IMR-90 (cell line): ENCODE measurements around the gene GTF2F2. TPM values are rescaled to one million over a fixed set of nuclear protein-coding genes. Genes with fewer than 3 reads are reported as not detected.

Experiments used
- ATAC-seq: fragments of 200-7000 bp; cut with Tn5 transposase; 2 replicates; pipeline ENCODE4 v1.9.1; 2020; ENCODE audit warnings: low read depth, mild to moderate bottlenecking, moderate library complexity
- BruUV-seq: library from RNA; stranded (reverse); fragments of 400-500 nt; replicated peaks from 2 replicates; lab custom pipeline; 2021; lab: Mats Ljungman, UMichigan
- CTCF ChIA-PET: fragments of 300-600 bp; formaldehyde crosslinking; extraction: SDS; loops from one replicate; lab custom pipeline; 2021; ENCODE audit warnings: antibody characterized with exemption; lab: Yijun Ruan, JAX
- POLR2A ChIA-PET: fragments of 300-600 bp; sonication (Branson Sonifier 250); formaldehyde crosslinking; loops from one replicate; lab custom pipeline; 2022; ENCODE audit warnings: antibody characterized with exemption; ENCODE audit not compliant: unreplicated experiment; lab: Charles Lee
- DNase-seq: peaks from one replicate; pipeline ENCODE4 v3.0.0; 2013
- H2AFZ ChIP-seq: replicated peaks from 2 replicates; pipeline ENCODE3; 2013; ENCODE audit warnings: low read length, mild to moderate bottlenecking; ENCODE audit not compliant: poor library complexity
- H2AK5ac ChIP-seq: 2 replicates; pipeline ENCODE4 v1.6.1; 2013; ENCODE audit warnings: low read depth, low read length, inconsistent platforms
- H2AK9ac ChIP-seq: replicated peaks from 2 replicates; pipeline ENCODE3; 2013; ENCODE audit warnings: mild to moderate bottlenecking, low read depth, low read length, moderate library complexity; ENCODE audit not compliant: poor library complexity
- H2BK120ac ChIP-seq: 2 replicates; pipeline ENCODE4 v1.6.1; 2013; ENCODE audit warnings: low read depth, low read length, inconsistent platforms
- H2BK15ac ChIP-seq: 3 replicates; pipeline ENCODE4 v1.6.1; 2013; ENCODE audit warnings: low read depth, low read length, inconsistent platforms
- H2BK20ac ChIP-seq: 2 replicates; pipeline ENCODE4 v1.6.1; 2013; ENCODE audit warnings: low read depth, mild to moderate bottlenecking, inconsistent platforms, low read length, moderate library complexity
- H2BK5ac ChIP-seq: 2 replicates; pipeline ENCODE4 v1.6.1; 2013; ENCODE audit warnings: mild to moderate bottlenecking, low read depth, low read length, inconsistent platforms; ENCODE audit not compliant: poor library complexity, severe bottlenecking
- H3K14ac ChIP-seq: replicated peaks from 2 replicates; pipeline ENCODE4 v1.6.1; 2013; ENCODE audit warnings: low read depth, low read length, inconsistent platforms
- H3K18ac ChIP-seq: 2 replicates; pipeline ENCODE4 v1.6.1; 2013; ENCODE audit warnings: low read depth, low read length, control low read depth
- H3K23ac ChIP-seq: 2 replicates; pipeline ENCODE4 v1.6.1; 2013; ENCODE audit warnings: low read depth, low read length, inconsistent platforms
- H3K27ac ChIP-seq: 2 replicates; pipeline ENCODE4 v1.5.1; 2013; ENCODE audit warnings: mild to moderate bottlenecking, control low read depth, low read length; ENCODE audit not compliant: insufficient read depth
- H3K27me3 ChIP-seq: 2 replicates; pipeline ENCODE4 v1.6.1; 2013; ENCODE audit warnings: low read length; ENCODE audit not compliant: control insufficient read depth, insufficient read depth
- H3K36me3 ChIP-seq: 2 replicates; pipeline ENCODE4 v1.6.1; 2013; ENCODE audit warnings: low read length, mixed read lengths; ENCODE audit not compliant: control insufficient read depth, insufficient read depth
- H3K4ac ChIP-seq: 2 replicates; pipeline ENCODE4 v1.6.1; 2013; ENCODE audit warnings: low read depth, low read length, inconsistent platforms
- H3K4me1 ChIP-seq: 2 replicates; pipeline ENCODE4 v1.6.1; 2013; ENCODE audit warnings: low read length, mixed read lengths; ENCODE audit not compliant: control insufficient read depth, insufficient read depth
- H3K4me2 ChIP-seq: 2 replicates; pipeline ENCODE4 v1.6.1; 2013; ENCODE audit warnings: low read depth, mild to moderate bottlenecking, control low read depth, low read length, moderate library complexity
- H3K4me3 ChIP-seq: 2 replicates; pipeline ENCODE4 v1.5.1; 2013; ENCODE audit warnings: low read depth, mild to moderate bottlenecking, control low read depth, low read length, moderate library complexity; ENCODE audit not compliant: insufficient read depth
- H3K56ac ChIP-seq: 2 replicates; pipeline ENCODE4 v1.6.1; 2013; ENCODE audit warnings: low read length, inconsistent platforms; ENCODE audit not compliant: insufficient read depth; ENCODE audit errors: extremely low read depth
- H3K79me1 ChIP-seq, 2 experiments: 2 replicates each; pipeline ENCODE4 v1.6.1; 2013; ENCODE audit warnings: low read length in 2 of 2, inconsistent platforms in 1 of 2, low read depth in 1 of 2
- H3K9ac ChIP-seq: 2 replicates; pipeline ENCODE4 v1.6.1; 2013; ENCODE audit warnings: low read depth, low read length, control low read depth
- H3K9me1 ChIP-seq: 2 replicates; pipeline ENCODE4 v1.6.1; 2013; ENCODE audit warnings: low read length, inconsistent platforms; ENCODE audit not compliant: insufficient read depth
- H3K9me3 ChIP-seq: 2 replicates; pipeline ENCODE4 v1.6.1; 2013; ENCODE audit warnings: low read length; ENCODE audit not compliant: control insufficient read depth, insufficient read depth
- H4K20me1 ChIP-seq: 2 replicates; pipeline ENCODE4 v1.6.1; 2013; ENCODE audit warnings: low read length, inconsistent platforms; ENCODE audit not compliant: insufficient read depth
- H4K5ac ChIP-seq: 2 replicates; pipeline ENCODE4 v1.6.1; 2013; ENCODE audit warnings: mild to moderate bottlenecking, low read depth, low read length, control low read depth
- H4K8ac ChIP-seq, 2 experiments: 2 replicates each; pipeline ENCODE4 v1.6.1; 2013; ENCODE audit warnings: low read depth in 2 of 2, low read length in 2 of 2, control low read depth in 1 of 2, inconsistent platforms in 1 of 2
- H4K91ac ChIP-seq: 2 replicates; pipeline ENCODE4 v1.6.1; 2013; ENCODE audit warnings: low read depth, low read length, inconsistent platforms; ENCODE audit not compliant: insufficient read depth
- CEBPB ChIP-seq: IDR thresholded peaks from 2 replicates; pipeline ENCODE4 v1.6.1; 2012; ENCODE audit warnings: low read depth, low read length, improper control_type of control experiment
- CTCF ChIP-seq: conservative IDR thresholded peaks from 2 replicates; pipeline ENCODE4 v1.5.1; 2012; ENCODE audit warnings: mild to moderate bottlenecking, low read depth, low read length, improper control_type of control experiment
- MAFK ChIP-seq: IDR thresholded peaks from 2 replicates; pipeline ENCODE4 v1.6.1; 2012; ENCODE audit warnings: low read depth, low read length, improper control_type of control experiment
- SMC3 ChIP-seq: fragments of 150-350 bp; IDR thresholded peaks from 2 replicates; pipeline ENCODE4 v1.6.1; 2016; ENCODE audit warnings: low read depth, mild to moderate bottlenecking, antibody characterized with exemption, low read length, moderate library complexity
- whole genome bisulfite sequencing, 2 experiments: methylation state at CpG; one replicate each; pipeline versions ENCODE4 v1.1.5 to v1.1.7; 2013; ENCODE audit warnings: missing lambda C conversion rate in 2 of 2; ENCODE audit not compliant: insufficient read length in 1 of 2; ENCODE audit errors: extremely low coverage in 2 of 2; 5-methylcytosine and 5-hydroxymethylcytosine counted together
- dilution Hi-C: fragments of 300-500 bp; cut with HindIII; formaldehyde crosslinking; loops from one replicate; pipeline ENCODE4 v1.14.3; 2018; ENCODE audit warnings: low sequenced_read_pairs; ENCODE audit not compliant: unreplicated experiment
- in situ Hi-C: fragments of 300-500 bp; cut with MboI; formaldehyde crosslinking; loops from 3 replicates; pipeline ENCODE4 v1.14.3; 2019; ENCODE audit warnings: low sequenced_read_pairs, inconsistent platforms, mixed read lengths
- intact Hi-C: fragments of 100-400 bp; cut with micrococcal nuclease; formaldehyde crosslinking; loops from 2 replicates; pipeline ENCODE4 v1.10.0; 2022
- polyA plus RNA-seq, 3 experiments: library from polyadenylated mRNA; depleted of rRNA; stranded (reverse); fragments of >200 nt; gene quantifications; 2 replicates each; pipeline ENCODE4 v1.2.3, GENCODE V29; 2012; ENCODE audit warnings: low replicate concordance in 1 of 3
- total RNA-seq: library from RNA; depleted of rRNA; stranded (reverse); fragments of >200 nt; gene quantifications from 2 replicates; pipeline ENCODE4 v1.2.3, GENCODE V29; 2012

Gene GTF2F2
- total and polyA plus RNA-seq, 2 of the 4 experiments (the other 2 are of a cell fraction) = 16.5 to 21.0 TPM

GRCh38 chr13:45231305-45231704 is 111.0 kb downstream of the GTF2F2 start:
- Histone ChIP-seq H4K8ac (no peak overlapping the region), H3K27me3 (no peaks in the 10 kb centered on the region), H3K9me3 (no peaks in the 10 kb centered on the region), H2BK120ac (no peak overlapping the region), H4K91ac (no peak overlapping the region), H2AK5ac (no peak overlapping the region), H3K27ac (no peak overlapping the region), H3K79me1 (peaks cover 11 to 42% of the 10 kb centered on the region in 2 experiments), H3K9me1 (0 out of 2 replicates have a peak, but pooled peaks cover 3% of the 10 kb centered on the region), H3K36me3 (0 out of 2 replicates have a peak, but pooled peaks cover 2% of the 10 kb centered on the region), H3K4me1 (no peaks in the 10 kb centered on the region; the same call in 1 of the 2 replicates), H4K5ac (no peak overlapping the region), H3K4ac (no peak overlapping the region), H3K23ac (peak overlapping the region; percentile 41; the same call in 1 of the 2 replicates), H3K9ac (no peak overlapping the region), H3K56ac (no peak overlapping the region), H4K20me1 (no peaks in the 10 kb centered on the region), H3K4me2 (no peak overlapping the region), H3K18ac (no peak overlapping the region), H2BK20ac (no peak overlapping the region), H3K4me3 (no peak overlapping the region), H2BK5ac (no peak overlapping the region), H2AFZ (no peak overlapping the region), H3K14ac (0 out of 2 replicates have a peak overlapping the region, but pooled peaks have one; percentile 45), H2BK15ac (no peak overlapping the region), H2AK9ac (no peak overlapping the region)
- TF ChIP-seq SMC3 = no peak
- TF ChIP-seq CEBPB = no peak
- TF ChIP-seq CTCF = no peak
- TF ChIP-seq MAFK = no peak
- dilution Hi-C loops (no loop called here), in situ Hi-C loops (no loop called here), intact Hi-C loops (no loop called here)
- ATAC-seq (no peak), DNase-seq (peak; percentile 28)
- 100% methylated on average over 1 of the region's 4 CpGs; no CpG with 5 or more reads in 1 of the 2 experiments for WGBS, 2 experiments
- no TSS peak for BruUV-seq
- ChIA-PET CTCF (interaction anchor here (0.5 to 1.1 kb wide), 2 partner anchors 8 kb away, joined by 3 read pairs; no protein-coding TSS in a partner anchor), POLR2A (no interaction called here)
